Liver (tissue), 9 donors: ENCODE measurements around the gene ATM. TPM values are rescaled to one million over a fixed set of nuclear protein-coding genes. Genes with fewer than 3 reads are reported as not detected.

Experiments used
- DNase-seq: peaks from one replicate; pipeline ENCODE4 v3.0.0-alpha.2; 2017; ENCODE audit warnings: low spot score
- H3K27ac ChIP-seq, 2 donors: one replicate each; pipeline ENCODE4 v1.7.0; 2013; ENCODE audit warnings: inconsistent platforms in 2 of 2, low read length in 2 of 2, control low read depth in 1 of 2, low read depth in 1 of 2, mild to moderate bottlenecking in 1 of 2
- H3K27me3 ChIP-seq, 4 donors: one replicate each; pipeline versions ENCODE4 v1.6.1 to v1.7.0; 2013; ENCODE audit warnings: low read length in 3 of 4, inconsistent platforms in 1 of 4, mild to moderate bottlenecking in 1 of 4, moderate library complexity in 1 of 4; ENCODE audit not compliant: control insufficient read depth in 4 of 4, insufficient read depth in 4 of 4
- H3K36me3 ChIP-seq, 4 donors: one replicate each; pipeline versions ENCODE4 v1.6.1 to v1.7.0; 2013; ENCODE audit warnings: low read length in 3 of 4, mild to moderate bottlenecking in 3 of 4, low read depth in 1 of 4, moderate library complexity in 1 of 4; ENCODE audit not compliant: control insufficient read depth in 4 of 4, insufficient read depth in 3 of 4
- H3K4me1 ChIP-seq, 4 donors: one replicate each; pipeline versions ENCODE4 v1.6.1 to v1.7.0; 2013; ENCODE audit warnings: low read length in 3 of 4, mild to moderate bottlenecking in 3 of 4, moderate library complexity in 1 of 4; ENCODE audit not compliant: control insufficient read depth in 4 of 4, insufficient read depth in 4 of 4
- H3K4me3 ChIP-seq, 3 donors: one replicate each; pipeline versions ENCODE4 v1.6.1 to v1.7.0; 2013; ENCODE audit warnings: low read length in 3 of 3, control low read depth in 1 of 3, low read depth in 1 of 3, mild to moderate bottlenecking in 1 of 3
- H3K9ac ChIP-seq, 2 donors: one replicate each; pipeline ENCODE4 v1.7.0; 2013; ENCODE audit warnings: low read length in 2 of 2, mild to moderate bottlenecking in 2 of 2, moderate library complexity in 2 of 2, control low read depth in 1 of 2, low read depth in 1 of 2
- H3K9me3 ChIP-seq, 4 donors: one replicate each; pipeline versions ENCODE4 v1.6.1 to v1.7.0; 2013; ENCODE audit warnings: low read length in 3 of 4; ENCODE audit not compliant: control insufficient read depth in 4 of 4
- ATF3 ChIP-seq: IDR thresholded peaks from 2 replicates; pipeline ENCODE4 v1.6.1; 2016; ENCODE audit warnings: antibody characterized with exemption
- CTCF ChIP-seq: fragments of 150-350 bp; IDR thresholded peaks from 2 replicates; pipeline ENCODE4 v1.5.1; 2017; ENCODE audit warnings: improper control_type of control experiment, low read depth, low read length; ENCODE audit not compliant: missing input control
- EGR1 ChIP-seq, 2 donors: IDR thresholded peaks; 2 replicates each; pipeline ENCODE4 v1.6.1; 2016 to 2018; ENCODE audit warnings: antibody characterized with exemption in 2 of 2, low read depth in 2 of 2
- FOXA1 ChIP-seq: IDR thresholded peaks from 2 replicates; pipeline ENCODE4 v1.6.1; 2016; ENCODE audit warnings: antibody characterized with exemption
- FOXA2 ChIP-seq: IDR thresholded peaks from 2 replicates; pipeline ENCODE4 v1.6.1; 2016; ENCODE audit warnings: antibody characterized with exemption
- GABPA ChIP-seq, 2 donors: IDR thresholded peaks in 1 of 2; conservative IDR thresholded peaks in 1 of 2; 2 replicates each; pipeline ENCODE4 v1.6.1; 2016; ENCODE audit warnings: antibody characterized with exemption in 2 of 2, mild to moderate bottlenecking in 1 of 2, moderate library complexity in 1 of 2
- HNF4G ChIP-seq: IDR thresholded peaks from 2 replicates; pipeline ENCODE4 v1.6.1; 2016; ENCODE audit warnings: antibody characterized with exemption
- JUND ChIP-seq, 2 donors: IDR thresholded peaks; 2 replicates each; pipeline ENCODE4 v1.6.1; 2016; ENCODE audit warnings: antibody characterized with exemption in 2 of 2
- MAX ChIP-seq: IDR thresholded peaks from 2 replicates; pipeline ENCODE4 v1.6.1; 2016; ENCODE audit warnings: antibody characterized with exemption
- NR2F2 ChIP-seq: IDR thresholded peaks from 2 replicates; pipeline ENCODE4 v1.6.1; 2016; ENCODE audit warnings: antibody characterized with exemption
- RAD21 ChIP-seq, 2 donors: IDR thresholded peaks; 2 replicates each; pipeline ENCODE4 v1.6.1; 2016; ENCODE audit warnings: antibody characterized with exemption in 2 of 2, mild to moderate bottlenecking in 2 of 2
- REST ChIP-seq: IDR thresholded peaks from 2 replicates; pipeline ENCODE4 v1.6.1; 2016; ENCODE audit warnings: antibody characterized with exemption, mild to moderate bottlenecking
- RXRA ChIP-seq, 2 donors: IDR thresholded peaks; 2 replicates each; pipeline ENCODE4 v1.6.1; 2017 to 2018; ENCODE audit warnings: antibody characterized with exemption in 2 of 2, mild to moderate bottlenecking in 1 of 2
- SP1 ChIP-seq: IDR thresholded peaks from 2 replicates; pipeline ENCODE4 v1.6.1; 2018; ENCODE audit warnings: antibody characterized with exemption, mild to moderate bottlenecking
- YY1 ChIP-seq: IDR thresholded peaks from 2 replicates; pipeline ENCODE4 v1.6.1; 2016; ENCODE audit warnings: antibody characterized with exemption, mild to moderate bottlenecking
- ZBTB33 ChIP-seq: IDR thresholded peaks from 2 replicates; pipeline ENCODE4 v1.6.1; 2016; ENCODE audit warnings: antibody characterized with exemption
- WGBS: extraction: QIAGEN DNeasy Blood & Tissue Kit; methylation state at CpG from one replicate; pipeline ENCODE4 v1.1.7; 2013; 5-methylcytosine and 5-hydroxymethylcytosine counted together
- polyA plus RNA-seq, 2 donors: library from polyadenylated mRNA; stranded (reverse) in 1 of 2; unstranded in 1 of 2; fragments of 200-250 nt in 1 of 2; fragments of >200 nt in 1 of 2; fragmentation: Nextera tagmentation in 1 of 2; extraction: Ambion mirVana in 1 of 2; gene quantifications; one replicate each; pipeline versions ENCODE4 v1.2.1 to v1.2.3, GENCODE V29; 2013 to 2015
- total RNA-seq, 2 donors: library from RNA; depleted of rRNA; stranded (reverse); fragments of >200 nt; gene quantifications; one replicate each; pipeline ENCODE4 v1.2.3, GENCODE V29; 2014
- donor health status: healthy.
- donor health status: healthy.
- donor health status: healthy.
- donor health status: healthy.
- donor health status: healthy.

Gene ATM
- total and polyA plus RNA-seq, 4 donors = 9.9 to 65.7 (median 20.9) TPM

- H3K36me3 ChIP-seq = no peaks in the 10 kb centered on the region
- peak overlapping the region in 1 of 2 donors; percentile 93 for H3K9ac ChIP-seq
- no peaks in the 10 kb centered on the region for H3K27me3 ChIP-seq
- TF ChIP-seq EGR1 (IDR thresholded peaks at IDR 0.05; ENCODE audit: low read depth in 2 of 2) (no peak), ATF3 (no peak), SP1 (no peak), RAD21 (IDR thresholded peaks at IDR 0.05) (no peak), NR2F2 (no peak), FOXA1 (no peak), CTCF (no peak), MAX (no peak), FOXA2 (no peak), GABPA (IDR thresholded peaks at IDR 0.05 in 1 of 2, conservative IDR thresholded peaks at IDR 0.05 in 1 of 2) (no peak), YY1 (no peak), JUND (IDR thresholded peaks at IDR 0.05) (no peak), HNF4G (no peak), REST (no peak), ZBTB33 (no peak), RXRA (IDR thresholded peaks at IDR 0.05) (no peak)
- DNase-seq = no peak
- peak overlapping the region in 2 of 3 donors; percentile 67 to 75 for H3K4me3 ChIP-seq
- 55% methylated on average over 5 of the region's 5 CpGs for WGBS
- H3K9me3 ChIP-seq = no peaks in the 10 kb centered on the region
- H3K27ac ChIP-seq = peak overlapping the region; percentile 33 to 84
- peaks cover 4 to 32% (median 16%) of the 10 kb centered on the region in 4 donors for H3K4me1 ChIP-seq
Measured at GRCh38 chr11:108220721-108221336, 2.0 kb upstream of the ATM start.
